ENCODE results near the gene TLE4.

TLE4 gene

GRCh38 chr9:79692857-79693571, 121.2 kb downstream of the TLE4 start:
- no peaks in the 10 kb centered on the region for H3K27me3 ChIP-seq (ENCODE audit: insufficient read depth, low read length, poor library complexity, severe bottlenecking)
- H3K79me2 ChIP-seq (ENCODE audit: insufficient read depth, low read length) = peaks cover 48% of the 10 kb centered on the region
- H3K9me2 ChIP-seq (replicated peaks; ENCODE audit: low read depth, low read length) = no peaks in the 10 kb centered on the region
- no peak overlapping the region for H2AFZ ChIP-seq (ENCODE audit: low read length)
- no peaks in the 10 kb centered on the region for H3K36me3 ChIP-seq (ENCODE audit: insufficient read depth, low read length)
- H3K9me3 ChIP-seq (ENCODE audit: insufficient read depth, low read depth, low read length) = no peaks in the 10 kb centered on the region
- H3K9ac ChIP-seq (ENCODE audit: low read depth, low read length, poor library complexity, severe bottlenecking) = no peak overlapping the region
- TF ChIP-seq CTCF (conservative IDR thresholded peaks at IDR 0.05; ENCODE audit: low read length) (no peak), EZH2phosphoT487 (IDR thresholded peaks at IDR 0.05; ENCODE audit: borderline replicate concordance) (no peak)
- peaks cover 80% of the 10 kb centered on the region for H4K20me1 ChIP-seq (ENCODE audit: insufficient read depth, low read length, poor library complexity, severe bottlenecking)
- H3F3A ChIP-seq (ENCODE audit: low read depth) = no peaks in the 10 kb centered on the region
- H3K4me1 ChIP-seq (ENCODE audit: insufficient read depth, low read length, poor library complexity, severe bottlenecking) = peaks cover 38% of the 10 kb centered on the region
- H3K4me3 ChIP-seq (ENCODE audit: low read length, poor library complexity, severe bottlenecking) = no peak overlapping the region
- H3K4me2 ChIP-seq (ENCODE audit: low read depth, low read length, poor library complexity, severe bottlenecking) = no peak overlapping the region

GRCh38 chr9:79693750-79694149, 122.0 kb downstream of the TLE4 start:
- Histone ChIP-seq H3K9ac (ENCODE audit: low read depth, low read length, poor library complexity, severe bottlenecking) (no peak overlapping the region), H3K79me2 (ENCODE audit: insufficient read depth, low read length) (peaks cover 48% of the 10 kb centered on the region), H3K36me3 (ENCODE audit: insufficient read depth, low read length) (no peaks in the 10 kb centered on the region), H3K4me1 (ENCODE audit: insufficient read depth, low read length, poor library complexity, severe bottlenecking) (peaks cover 37% of the 10 kb centered on the region), H2AFZ (ENCODE audit: low read length) (no peak overlapping the region), H3K4me3 (ENCODE audit: low read length, poor library complexity, severe bottlenecking) (no peak overlapping the region), H4K20me1 (ENCODE audit: insufficient read depth, low read length, poor library complexity, severe bottlenecking) (peaks cover 80% of the 10 kb centered on the region), H3K27me3 (ENCODE audit: insufficient read depth, low read length, poor library complexity, severe bottlenecking) (no peaks in the 10 kb centered on the region), H3F3A (ENCODE audit: low read depth) (no peaks in the 10 kb centered on the region), H3K9me2 (replicated peaks; ENCODE audit: low read depth, low read length) (no peaks in the 10 kb centered on the region), H3K9me3 (ENCODE audit: insufficient read depth, low read depth, low read length) (no peaks in the 10 kb centered on the region), H3K4me2 (ENCODE audit: low read depth, low read length, poor library complexity, severe bottlenecking) (no peak overlapping the region)
- no peak for TF ChIP-seq CTCF (conservative IDR thresholded peaks at IDR 0.05; ENCODE audit: low read length)
- no peak for TF ChIP-seq EZH2phosphoT487 (IDR thresholded peaks at IDR 0.05; ENCODE audit: borderline replicate concordance)

GRCh38 chr9:79694208-79694607, 122.4 kb downstream of the TLE4 start:
- Histone ChIP-seq H3K4me3 (ENCODE audit: low read length, poor library complexity, severe bottlenecking) (no peak overlapping the region), H3K9ac (ENCODE audit: low read depth, low read length, poor library complexity, severe bottlenecking) (no peak overlapping the region), H3K9me3 (ENCODE audit: insufficient read depth, low read depth, low read length) (no peaks in the 10 kb centered on the region), H3F3A (ENCODE audit: low read depth) (no peaks in the 10 kb centered on the region), H4K20me1 (ENCODE audit: insufficient read depth, low read length, poor library complexity, severe bottlenecking) (peaks cover 75% of the 10 kb centered on the region), H3K4me2 (ENCODE audit: low read depth, low read length, poor library complexity, severe bottlenecking) (no peak overlapping the region), H3K9me2 (replicated peaks; ENCODE audit: low read depth, low read length) (no peaks in the 10 kb centered on the region), H3K36me3 (ENCODE audit: insufficient read depth, low read length) (no peaks in the 10 kb centered on the region), H2AFZ (ENCODE audit: low read length) (no peak overlapping the region), H3K4me1 (ENCODE audit: insufficient read depth, low read length, poor library complexity, severe bottlenecking) (peaks cover 35% of the 10 kb centered on the region), H3K79me2 (ENCODE audit: insufficient read depth, low read length) (peaks cover 47% of the 10 kb centered on the region), H3K27me3 (ENCODE audit: insufficient read depth, low read length, poor library complexity, severe bottlenecking) (no peaks in the 10 kb centered on the region)
- TF ChIP-seq EZH2phosphoT487 (IDR thresholded peaks at IDR 0.05; ENCODE audit: borderline replicate concordance) (no peak), CTCF (conservative IDR thresholded peaks at IDR 0.05; ENCODE audit: low read length) (no peak)

Data from Loucy (cell line).